Endothelial cell of umbilical vein (primary cell): Measurements from ENCODE around the gene STUM. TPM values are rescaled to one million over a fixed set of nuclear protein-coding genes. Genes with fewer than 3 reads are reported as not detected.

Source experiments
- BruUV-seq: library from RNA; stranded (reverse); fragments of 400-500 nt; replicated peaks from 2 replicates; lab custom pipeline; 2021; lab: Mats Ljungman, UMichigan
- CTCF ChIA-PET: fragments of 300-600, 350-600 bp; sonication (Branson Sonifier 250); formaldehyde crosslinking; loops from one replicate; lab custom pipeline; 2021; ENCODE audit warnings: antibody characterized with exemption, inconsistent platforms; lab: Charles Lee
- POLR2A ChIA-PET: fragments of 300-600, 350-600 bp; sonication (Branson Sonifier 250); formaldehyde crosslinking; loops from one replicate; lab custom pipeline; 2021; ENCODE audit warnings: antibody characterized with exemption, inconsistent platforms; lab: Charles Lee
- DNase-seq: peaks from one replicate; pipeline ENCODE4 v3.0.0-alpha.2; 2011; ENCODE audit warnings: low read depth, low spot score
- FAIRE-seq: peaks from 2 replicates; lab custom pipeline; 2011; peaks lifted over from hg19 to GRCh38; lab: Jason Lieb, UNC
- H2AFZ ChIP-seq: 2 replicates; pipeline ENCODE4 v1.6.0; 2012; ENCODE audit warnings: low read depth, low read length, control low read depth, inconsistent platforms
- H3K27ac ChIP-seq: 2 replicates; pipeline ENCODE4 v1.5.1; 2011; ENCODE audit warnings: low read depth, mild to moderate bottlenecking, control low read depth, low read length, moderate library complexity; ENCODE audit not compliant: insufficient read depth
- H3K27me3 ChIP-seq, 2 experiments: 2 replicates each; pipeline versions ENCODE4 v1.6.0 to v1.6.1; 2011; ENCODE audit warnings: low read length in 2 of 2, mixed read lengths in 1 of 2; ENCODE audit not compliant: control insufficient read depth in 2 of 2, insufficient read depth in 2 of 2
- H3K36me3 ChIP-seq, 2 experiments: 2 replicates in 1 of 2; 3 replicates in 1 of 2; pipeline ENCODE4 v1.5.1; 2011; ENCODE audit warnings: low read length in 2 of 2, mild to moderate bottlenecking in 1 of 2, moderate library complexity in 1 of 2; ENCODE audit not compliant: control insufficient read depth in 2 of 2, insufficient read depth in 2 of 2; ENCODE audit errors: extremely low read depth in 1 of 2
- H3K4me1 ChIP-seq: 3 replicates; pipeline ENCODE4 v1.5.1; 2011; ENCODE audit warnings: mild to moderate bottlenecking, low read length; ENCODE audit not compliant: control insufficient read depth, insufficient read depth; ENCODE audit errors: extremely low read depth
- H3K4me2 ChIP-seq: 2 replicates; pipeline ENCODE4 v1.6.1; 2011; ENCODE audit warnings: low read length, control low read depth, mixed read lengths; ENCODE audit not compliant: insufficient read depth
- H3K4me3 ChIP-seq, 3 experiments: fragments of 200-600 bp in 1 of 3; sonication (generic), shearing (Covaris generic) in 1 of 3; replicated peaks in 1 of 3; 2 replicates each; pipeline ENCODE4 v1.5.1; 2011 to 2016; ENCODE audit warnings: control low read depth in 3 of 3, low read length in 3 of 3, mild to moderate bottlenecking in 2 of 3, inconsistent platforms in 1 of 3, low read depth in 1 of 3, moderate library complexity in 1 of 3; ENCODE audit not compliant: insufficient read depth in 1 of 3
- H3K79me2 ChIP-seq: 2 replicates; pipeline ENCODE4 v1.6.0; 2012; ENCODE audit warnings: low read length, inconsistent platforms; ENCODE audit not compliant: control insufficient read depth, insufficient read depth
- H3K9ac ChIP-seq: replicated peaks from 2 replicates; pipeline ENCODE3; 2011; ENCODE audit warnings: low read length, control low read depth; ENCODE audit not compliant: insufficient read depth; ENCODE audit errors: extremely low read depth
- H3K9me1 ChIP-seq: replicated peaks from 3 replicates; pipeline ENCODE4 v1.6.0; 2011; ENCODE audit warnings: mild to moderate bottlenecking, low read length; ENCODE audit not compliant: control insufficient read depth, insufficient read depth; ENCODE audit errors: extremely low read depth
- H3K9me3 ChIP-seq: replicated peaks from 2 replicates; pipeline ENCODE4 v1.5.1; 2012; ENCODE audit warnings: low read length, inconsistent platforms; ENCODE audit not compliant: control insufficient read depth, insufficient read depth
- H4K20me1 ChIP-seq: replicated peaks from 2 replicates; pipeline ENCODE3; 2011; ENCODE audit warnings: mild to moderate bottlenecking, low read length; ENCODE audit not compliant: control insufficient read depth, insufficient read depth; ENCODE audit errors: extremely low read depth
- EZH2 ChIP-seq: IDR thresholded peaks from 2 replicates; pipeline ENCODE4 v1.6.1; 2012; ENCODE audit warnings: borderline replicate concordance, low read depth, mild to moderate bottlenecking, moderate library complexity, low read length, inconsistent platforms; ENCODE audit not compliant: severe bottlenecking
- FOS ChIP-seq: IDR thresholded peaks from 2 replicates; pipeline ENCODE4 v1.6.1; 2011; ENCODE audit warnings: mild to moderate bottlenecking, low read length, moderate library complexity, borderline replicate concordance; ENCODE audit not compliant: insufficient read depth
- GATA2 ChIP-seq: IDR thresholded peaks from 2 replicates; pipeline ENCODE4 v1.7.0; 2011; ENCODE audit warnings: low read depth, mild to moderate bottlenecking, moderate library complexity, mixed read lengths, low read length; ENCODE audit not compliant: insufficient read length, insufficient read depth
- MYC ChIP-seq: IDR thresholded peaks from one replicate; pipeline ENCODE4 v1.6.1; 2011; ENCODE audit warnings: mild to moderate bottlenecking, low read depth, low read length
- POLR2A ChIP-seq: IDR thresholded peaks from 2 replicates; pipeline ENCODE4 v1.6.1; 2012; ENCODE audit warnings: low read depth, mild to moderate bottlenecking, control low read depth, low read length
- POLR2AphosphoS5 ChIP-seq: IDR thresholded peaks from 2 replicates; pipeline ENCODE4 v1.6.1; 2012; ENCODE audit warnings: low read depth, mild to moderate bottlenecking, control low read depth, low read length, moderate library complexity; ENCODE audit not compliant: insufficient read depth
- dilution Hi-C: fragments of 300-500 bp; cut with MboI; formaldehyde crosslinking; loops from one replicate; pipeline ENCODE4 v1.15.0; 2019; ENCODE audit warnings: low sequenced_read_pairs; ENCODE audit not compliant: extremely low pct_ligation_motif_present
- intact Hi-C: fragments of 100-400 bp; cut with micrococcal nuclease; formaldehyde crosslinking; loops from one replicate; pipeline ENCODE4 v1.10.0; 2022
- polyA plus RNA-seq, 4 experiments: library from polyadenylated mRNA; depleted of rRNA in 3 of 4; stranded (reverse) in 3 of 4; unstranded in 1 of 4; fragments of >200 nt; gene quantifications; 2 replicates each; pipeline versions ENCODE4 v1.2.1 to v1.2.3, GENCODE V29; 2011 to 2012; ENCODE audit warnings: missing spikeins in 1 of 4
- total RNA-seq: library from RNA; stranded (reverse); gene quantifications from 2 replicates; pipeline ENCODE4 v1.2.3, GENCODE V29; 2021
- TF ChIP-seq, protein P1 (sequence below), 2 donors: IDR thresholded peaks; 1 replicate in 1 of 2; 2 replicates in 1 of 2; pipeline ENCODE4 v1.5.1; 2011; ENCODE audit warnings: low read length in 2 of 2, mild to moderate bottlenecking in 2 of 2, moderate library complexity in 2 of 2, control low read depth in 1 of 2, inconsistent platforms in 1 of 2, low read depth in 1 of 2; ENCODE audit not compliant: insufficient read depth in 1 of 2; ENCODE audit errors: extremely low read depth in 1 of 2
- TF ChIP-seq, protein P2 (sequence below): IDR thresholded peaks from 2 replicates; pipeline ENCODE4 v1.6.1; 2011; ENCODE audit not compliant: insufficient read depth, insufficient read length

STUM gene
- total and polyA plus RNA-seq, 2 donors (not counting 3 experiments of a cell fraction or from before 2014, with no cell fraction given), result not detected

DNA sequence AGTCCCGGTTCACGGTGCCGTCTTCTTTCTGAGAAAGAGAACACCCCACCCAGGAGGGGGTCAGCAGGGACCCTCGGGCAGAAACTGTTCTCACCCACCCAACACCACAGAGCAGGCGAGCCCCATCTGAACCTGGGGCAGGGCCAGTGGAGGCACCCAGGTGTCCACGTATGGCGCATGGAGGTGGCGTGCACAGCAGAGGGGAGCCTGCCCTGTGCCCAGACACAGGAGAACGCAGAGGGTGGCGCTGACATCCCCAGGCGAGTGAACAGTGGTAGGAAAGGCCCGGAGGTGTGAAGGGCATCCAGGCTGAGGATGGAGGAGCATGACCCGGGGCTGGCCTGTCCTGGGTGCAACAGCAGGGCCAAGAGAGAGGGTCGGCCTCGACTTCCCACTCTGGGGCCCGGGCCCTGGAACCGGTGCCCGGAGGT lies 91.1 kb downstream of the STUM start:
- H3K9ac ChIP-seq, result no peak overlapping the region
- H3K4me1 ChIP-seq, result no peaks in the 10 kb centered on the region
- POLR2A ChIA-PET, result interaction anchor here (0.6 kb wide), 1 partner anchor 676 kb away, joined by 3 read pairs; no protein-coding TSS in a partner anchor
- no peak overlapping the region for H3K27ac ChIP-seq
- dilution Hi-C loops, result no loop called here
- H3K4me2 ChIP-seq, result no peak overlapping the region
- TF ChIP-seq EZH2 (no peak), POLR2A (no peak), MYC (no peak)
- no TSS peak for BruUV-seq
- intact Hi-C loops, result no loop called here
- no peaks in the 10 kb centered on the region for H3K79me2 ChIP-seq
- FAIRE-seq (no peak), DNase-seq (no peak)
- H3K4me3 ChIP-seq, result no peak overlapping the region
- CTCF ChIA-PET, result interaction anchor here (0.8 to 1.3 kb wide), 3 partner anchors 25 to 808 kb away, joined by 3 to 4 read pairs (median 3); no protein-coding TSS in a partner anchor
- no peaks in the 10 kb centered on the region for H3K27me3 ChIP-seq
- no peaks in the 10 kb centered on the region for H3K9me3 ChIP-seq
- H4K20me1 ChIP-seq, result no peaks in the 10 kb centered on the region
- H2AFZ ChIP-seq, result no peak overlapping the region
- H3K9me1 ChIP-seq, result no peaks in the 10 kb centered on the region
- H3K36me3 ChIP-seq, result peaks cover 0 to 17% of the 10 kb centered on the region in 2 experiments

DNA sequence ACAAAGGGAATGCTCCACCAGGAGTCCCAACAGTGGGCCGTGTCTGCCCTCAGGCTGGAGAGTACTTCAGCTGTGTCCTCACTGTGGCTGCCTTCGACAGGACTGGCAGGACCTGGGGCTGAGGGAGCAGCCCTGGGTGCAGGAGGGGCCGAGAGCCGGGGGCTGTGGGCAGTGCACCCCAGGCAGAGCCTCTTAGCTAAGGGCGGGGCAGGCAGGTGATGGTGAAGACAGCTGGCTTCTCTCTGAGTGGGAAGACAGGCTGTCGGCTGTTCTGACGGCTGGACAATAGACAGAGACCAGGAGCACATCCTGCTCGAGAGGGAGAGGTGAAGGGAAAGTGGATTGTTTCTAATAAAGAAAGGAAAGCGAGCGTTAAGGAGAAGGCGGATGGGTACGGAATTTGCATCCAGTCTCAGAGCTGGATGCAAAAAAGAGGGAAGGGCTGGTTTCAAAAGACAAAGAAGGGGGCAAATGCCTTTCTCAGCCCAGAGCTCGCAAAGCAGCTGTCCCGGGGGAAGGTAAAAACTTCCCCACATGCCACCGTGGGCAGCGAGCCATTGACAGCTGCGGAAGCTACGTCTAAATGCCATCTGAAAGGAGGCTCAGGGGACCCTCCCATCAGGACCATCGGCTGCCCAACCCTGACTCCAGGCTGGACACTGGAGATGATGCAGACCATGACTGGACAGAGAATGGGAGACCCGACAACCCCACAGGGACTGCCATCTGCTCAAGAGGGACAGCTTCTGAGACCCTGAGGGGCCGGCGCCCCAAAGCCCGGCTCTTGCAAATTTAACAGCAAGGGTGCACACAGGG lies 92.0 kb downstream of the STUM start:
- dilution Hi-C loops, result no loop called here
- ChIA-PET POLR2A (interaction anchor here (0.6 kb wide), 1 partner anchor 675 kb away, joined by 3 read pairs; no protein-coding TSS in a partner anchor), CTCF (interaction anchor here (0.8 to 2.2 kb wide), 5 partner anchors 14 to 807 kb away, joined by 3 to 5 read pairs (median 4); no protein-coding TSS in a partner anchor)
- DNase-seq (no peak), FAIRE-seq (no peak)
- H3K9me3 ChIP-seq, result no peaks in the 10 kb centered on the region
- H3K4me1 ChIP-seq, result no peaks in the 10 kb centered on the region
- no peak overlapping the region for H3K4me3 ChIP-seq
- no TSS peak for BruUV-seq
- no peaks in the 10 kb centered on the region for H3K9me1 ChIP-seq
- intact Hi-C loops, result no loop called here
- no peaks in the 10 kb centered on the region for H4K20me1 ChIP-seq
- no peak overlapping the region for H3K27ac ChIP-seq
- H3K27me3 ChIP-seq, result no peaks in the 10 kb centered on the region
- TF ChIP-seq EZH2 (no peak), MYC (no peak), GATA2 (no peak), FOS (no peak), POLR2AphosphoS5 (no peak), POLR2A (no peak)
- TF ChIP-seq, protein P1, sequence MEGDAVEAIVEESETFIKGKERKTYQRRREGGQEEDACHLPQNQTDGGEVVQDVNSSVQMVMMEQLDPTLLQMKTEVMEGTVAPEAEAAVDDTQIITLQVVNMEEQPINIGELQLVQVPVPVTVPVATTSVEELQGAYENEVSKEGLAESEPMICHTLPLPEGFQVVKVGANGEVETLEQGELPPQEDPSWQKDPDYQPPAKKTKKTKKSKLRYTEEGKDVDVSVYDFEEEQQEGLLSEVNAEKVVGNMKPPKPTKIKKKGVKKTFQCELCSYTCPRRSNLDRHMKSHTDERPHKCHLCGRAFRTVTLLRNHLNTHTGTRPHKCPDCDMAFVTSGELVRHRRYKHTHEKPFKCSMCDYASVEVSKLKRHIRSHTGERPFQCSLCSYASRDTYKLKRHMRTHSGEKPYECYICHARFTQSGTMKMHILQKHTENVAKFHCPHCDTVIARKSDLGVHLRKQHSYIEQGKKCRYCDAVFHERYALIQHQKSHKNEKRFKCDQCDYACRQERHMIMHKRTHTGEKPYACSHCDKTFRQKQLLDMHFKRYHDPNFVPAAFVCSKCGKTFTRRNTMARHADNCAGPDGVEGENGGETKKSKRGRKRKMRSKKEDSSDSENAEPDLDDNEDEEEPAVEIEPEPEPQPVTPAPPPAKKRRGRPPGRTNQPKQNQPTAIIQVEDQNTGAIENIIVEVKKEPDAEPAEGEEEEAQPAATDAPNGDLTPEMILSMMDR (IDR thresholded peaks at IDR 0.05; ENCODE audit: extremely low read depth in 1 of 2, insufficient read depth in 1 of 2, low read depth in 1 of 2, low read length in 2 of 2), result no peak
- TF ChIP-seq, protein P2, sequence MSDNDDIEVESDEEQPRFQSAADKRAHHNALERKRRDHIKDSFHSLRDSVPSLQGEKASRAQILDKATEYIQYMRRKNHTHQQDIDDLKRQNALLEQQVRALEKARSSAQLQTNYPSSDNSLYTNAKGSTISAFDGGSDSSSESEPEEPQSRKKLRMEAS, result no peak
- H3K4me2 ChIP-seq, result no peak overlapping the region
- peaks cover 0 to 17% of the 10 kb centered on the region in 2 experiments for H3K36me3 ChIP-seq
- H2AFZ ChIP-seq, result no peak overlapping the region
- no peaks in the 10 kb centered on the region for H3K79me2 ChIP-seq
- no peak overlapping the region for H3K9ac ChIP-seq
